Gastrocnemius medialis (tissue), 4 donors: ENCODE data around the gene PPP2R2C.

Experiments used
- CTCF ChIP-seq, 5 experiments: fragments of 450-650 bp in 3 of 5; fragments of 200-600 bp in 2 of 5; sonication (generic) in 2 of 5; IDR thresholded peaks in 4 of 5; conservative IDR thresholded peaks in 1 of 5; 1 replicate in 4 of 5; 2 replicates in 1 of 5; pipeline ENCODE4 v1.5.1; 2016 to 2019; ENCODE audit warnings: antibody characterized with exemption in 5 of 5, mild to moderate bottlenecking in 3 of 5, moderate library complexity in 3 of 5
- POLR2A ChIP-seq, 2 donors: fragments of 450-650 bp; IDR thresholded peaks; one replicate each; pipeline ENCODE4 v1.6.1; 2017; ENCODE audit warnings: antibody characterized with exemption in 2 of 2, mild to moderate bottlenecking in 2 of 2, moderate library complexity in 2 of 2

GRCh38 chr4:6299875-6300274 lies 172.5 kb downstream of the PPP2R2C start:
- TF ChIP-seq CTCF (IDR thresholded peaks at IDR 0.05 in 4 of 5, conservative IDR thresholded peaks at IDR 0.05 in 1 of 5) (no peak), POLR2A (IDR thresholded peaks at IDR 0.05) (no peak)
